Activated CD4-positive, CD25-positive, alpha-beta regulatory T cell (primary cell): ENCODE measurements around the gene ALPP.
"Not testable (repeated sequence)": the region's sequence is repeated elsewhere in the genome, so short reads cannot be mapped to it uniquely, and the experiment has no call there.

ENCODE experiments used
- DNase-seq, 4 experiments: peaks; one replicate each; lab custom pipeline; 2025; lab: John Stamatoyannopoulos, UW

Gene ALPP

GRCh38 chr2:232422051-232422450, 43.5 kb downstream of the ALPP start:
- no peak for DNase-seq

DNA sequence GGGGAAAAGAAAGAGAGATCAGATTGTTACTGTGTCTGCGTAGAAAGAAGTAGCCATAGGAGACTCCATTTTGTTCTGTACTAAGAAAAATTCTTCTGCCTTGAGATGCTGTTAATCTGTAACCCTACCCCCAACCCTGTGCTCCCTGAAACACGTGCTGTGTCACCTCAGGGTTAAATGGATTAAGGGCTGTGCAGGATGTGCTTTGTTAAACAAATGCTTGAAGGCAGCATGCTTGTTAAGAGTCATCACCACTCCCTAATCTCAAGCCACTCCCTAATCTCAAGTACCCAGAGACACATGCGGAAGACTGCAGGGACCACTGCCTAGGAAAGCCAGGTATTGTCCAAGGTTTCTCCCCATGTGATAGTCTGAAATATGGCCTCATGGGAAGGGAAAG, 44.4 kb downstream of the ALPP start:
- not testable (repeated sequence) for DNase-seq

- DNase-seq, result not testable (repeated sequence)
These were observed 44.9 kb downstream of the ALPP start for GRCh38 chr2:232423407-232423806.

GRCh38 chr2:232431705-232432590, 53.4 kb downstream of the ALPP start:
- DNase-seq, result no peak
